NCI-H524 treated with DMSO at 0.1 percent for 48 hours (cell line): ENCODE data around the gene HS3ST2.
"Not testable (repeated sequence)": the region's sequence is repeated elsewhere in the genome, so short reads cannot be mapped to it uniquely, and the experiment has no call there.

Experiments
- DNase-seq: peaks from one replicate; lab custom pipeline; 2025; lab: John Stamatoyannopoulos, UW

Gene HS3ST2

GRCh38 chr16:22878955-22879354 lies 65.0 kb downstream of the HS3ST2 start:
- DNase-seq: no peak

GRCh38 chr16:22879466-22879865 lies 65.5 kb downstream of the HS3ST2 start:
- no peak for DNase-seq

DNA sequence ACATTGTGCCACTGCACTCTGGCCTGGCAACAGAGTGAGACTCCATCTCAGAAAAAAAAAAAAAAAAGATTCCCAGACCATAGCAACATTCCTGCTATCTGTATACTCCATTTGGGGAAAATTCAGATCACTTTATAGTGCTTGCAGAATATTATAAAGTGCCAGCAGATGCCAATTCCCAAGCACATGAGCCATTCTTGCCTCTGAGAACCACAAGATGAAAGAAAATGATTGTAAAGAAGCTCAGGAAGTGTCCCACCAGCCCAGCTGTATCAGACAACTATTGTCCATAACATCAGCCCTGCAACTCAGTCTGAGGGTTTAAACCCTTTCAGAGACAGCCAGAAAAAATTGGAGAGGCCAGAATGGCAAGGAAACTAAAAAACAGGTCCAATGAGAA lies 69.0 kb downstream of the HS3ST2 start:
- DNase-seq: no peak

- no peak for DNase-seq
Observed at GRCh38 chr16:22885951-22886350, 72.0 kb downstream of the HS3ST2 start.

DNA sequence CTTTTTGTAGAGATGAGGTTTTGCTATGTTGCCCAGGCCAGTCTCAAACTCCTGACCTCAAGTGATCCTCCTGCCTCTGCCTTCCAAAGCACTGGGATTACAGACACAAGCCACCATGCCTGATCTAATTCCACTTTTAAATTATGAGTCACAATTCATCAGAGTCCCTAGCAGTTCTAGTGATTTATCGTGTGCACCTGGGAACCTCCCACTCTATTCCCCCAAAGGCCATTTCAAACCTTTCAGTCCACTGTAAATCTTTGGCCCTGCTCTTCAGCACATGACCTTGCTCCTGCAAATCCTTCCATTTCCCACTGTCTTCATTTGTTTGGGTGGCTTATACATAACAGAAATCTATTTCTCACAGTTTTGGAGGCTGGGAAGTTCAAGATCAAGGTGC lies 73.0 kb downstream of the HS3ST2 start:
- no peak for DNase-seq

DNA sequence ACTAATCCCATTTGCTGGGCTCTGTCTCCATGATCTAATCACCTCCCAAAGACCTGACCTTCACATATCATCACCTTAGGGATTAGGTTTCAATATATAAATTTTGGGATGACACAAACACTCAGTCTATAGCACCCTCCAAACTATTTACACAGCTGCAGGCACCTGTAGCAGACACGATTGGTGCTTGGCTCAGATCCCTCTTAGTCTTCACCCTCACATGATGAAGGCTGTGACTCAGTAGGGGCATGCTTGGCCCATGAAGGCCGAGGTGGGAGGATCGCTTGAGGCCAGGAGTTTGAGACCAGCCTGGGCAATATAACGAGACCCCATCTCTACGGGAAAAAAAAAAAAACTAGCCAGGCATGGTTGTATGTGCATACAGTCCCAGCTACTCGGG lies 73.5 kb downstream of the HS3ST2 start:
- DNase-seq: no peak

DNA sequence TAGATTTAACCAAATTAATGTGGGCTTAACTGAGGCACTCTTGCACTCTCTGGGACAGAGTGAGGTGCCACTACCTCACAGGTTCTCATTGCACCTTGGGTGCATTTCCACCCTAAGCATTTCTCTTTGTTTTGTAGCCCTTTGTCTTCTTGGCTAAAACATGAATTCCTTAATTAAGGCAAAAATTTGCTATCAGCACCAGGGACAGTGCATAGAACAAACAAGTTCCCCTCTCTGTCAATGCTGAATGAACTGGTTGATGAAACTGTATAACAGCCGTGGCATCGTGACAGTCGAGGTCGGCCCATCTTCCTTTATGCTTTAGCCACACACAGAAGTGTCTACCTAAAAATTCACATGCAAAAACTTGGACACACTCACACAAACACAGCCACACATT lies 74.8 kb downstream of the HS3ST2 start:
- no peak for DNase-seq

- no peak for DNase-seq
Observed at GRCh38 chr16:22890976-22891375, 77.0 kb downstream of the HS3ST2 start.

DNA sequence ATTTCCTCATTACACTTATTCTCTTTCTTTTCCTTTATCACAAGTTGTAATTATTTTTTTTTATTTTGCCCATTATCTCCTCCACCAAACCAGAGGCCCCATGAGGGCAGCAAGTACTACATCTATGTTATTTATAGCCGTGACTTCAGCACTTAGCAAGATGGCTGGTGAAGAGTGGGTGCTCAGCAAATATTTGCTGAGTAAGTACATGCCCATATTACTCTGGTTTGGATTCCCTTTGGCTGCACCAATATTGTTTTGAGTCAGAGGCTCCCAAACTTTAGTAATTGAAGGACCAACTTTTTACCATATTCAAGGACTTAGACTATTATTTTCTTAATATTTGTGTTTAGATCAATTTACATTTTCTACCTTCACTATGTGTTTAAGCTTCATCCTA lies 83.2 kb downstream of the HS3ST2 start:
- no peak for DNase-seq

- DNase-seq: no peak
Observed at GRCh38 chr16:22898131-22898530, 84.2 kb downstream of the HS3ST2 start.

DNA sequence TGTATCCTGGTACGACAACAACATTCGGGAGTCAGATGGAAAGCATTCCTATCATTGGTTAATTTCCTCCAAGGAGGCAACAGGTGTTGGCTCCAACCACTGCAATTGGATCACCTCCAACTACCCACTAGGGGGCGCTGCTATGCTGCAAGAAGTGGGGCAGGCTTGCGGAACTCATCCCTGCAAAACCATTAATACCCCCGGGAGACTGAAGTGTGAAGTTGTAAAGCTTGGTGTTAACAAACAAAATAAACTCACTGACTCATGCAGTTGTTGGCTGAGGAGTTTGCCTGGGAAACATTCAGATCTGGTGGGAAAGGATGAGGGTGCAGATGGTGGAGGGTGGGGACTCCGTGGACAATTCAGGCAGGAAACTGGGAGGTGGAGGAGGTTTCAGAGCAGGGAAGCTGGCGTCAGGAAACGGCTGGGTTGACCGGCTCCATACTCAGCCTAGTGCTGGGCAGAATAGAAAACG lies 84.9 kb downstream of the HS3ST2 start:
- no peak for DNase-seq

GRCh38 chr16:22899567-22899966 lies 85.6 kb downstream of the HS3ST2 start:
- DNase-seq: not testable (repeated sequence)

GRCh38 chr16:22900863-22901262 lies 86.9 kb downstream of the HS3ST2 start:
- no peak for DNase-seq

DNA sequence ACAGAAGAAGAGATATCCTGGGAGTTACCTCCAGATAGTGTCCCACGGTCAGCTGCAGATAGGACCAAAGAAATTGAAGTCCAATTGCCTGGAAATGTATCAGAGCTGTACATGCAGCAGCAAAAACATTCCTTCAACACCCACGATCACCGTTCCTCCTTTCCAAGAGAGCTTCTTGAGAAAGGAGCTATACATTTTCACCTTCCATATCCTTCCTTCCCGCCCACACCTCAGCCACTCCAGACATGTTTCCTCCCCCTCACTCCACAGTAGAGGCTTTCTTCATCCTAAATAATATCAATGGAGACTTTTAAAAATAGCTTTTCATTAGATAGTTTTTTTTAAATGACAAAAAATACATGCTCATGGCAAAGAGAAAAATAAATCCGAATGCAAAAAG lies 87.6 kb downstream of the HS3ST2 start:
- DNase-seq: no peak

DNA sequence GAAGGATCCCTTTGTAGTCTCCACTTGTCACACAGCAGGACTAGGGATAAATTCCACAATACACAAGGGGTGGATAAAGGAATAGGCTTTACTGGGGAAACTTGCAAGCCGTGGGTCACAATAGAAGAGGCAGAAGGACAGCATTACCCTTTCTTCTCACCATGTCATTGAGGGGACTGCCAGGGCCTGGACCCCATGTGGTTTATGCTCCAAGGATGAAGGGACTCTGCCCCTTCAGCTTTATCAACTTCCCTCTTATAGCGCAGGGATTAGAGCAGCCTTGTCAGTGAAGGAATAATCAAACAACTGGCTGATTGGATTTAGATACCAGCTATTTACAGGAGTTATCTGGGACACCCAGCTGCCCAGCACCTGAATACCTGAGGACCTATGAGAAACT lies 89.8 kb downstream of the HS3ST2 start:
- no peak for DNase-seq

GRCh38 chr16:22912654-22913053 lies 98.7 kb downstream of the HS3ST2 start:
- no peak for DNase-seq

- DNase-seq: no peak
Observed at GRCh38 chr16:22915003-22915402, 101.0 kb downstream of the HS3ST2 start.

DNA sequence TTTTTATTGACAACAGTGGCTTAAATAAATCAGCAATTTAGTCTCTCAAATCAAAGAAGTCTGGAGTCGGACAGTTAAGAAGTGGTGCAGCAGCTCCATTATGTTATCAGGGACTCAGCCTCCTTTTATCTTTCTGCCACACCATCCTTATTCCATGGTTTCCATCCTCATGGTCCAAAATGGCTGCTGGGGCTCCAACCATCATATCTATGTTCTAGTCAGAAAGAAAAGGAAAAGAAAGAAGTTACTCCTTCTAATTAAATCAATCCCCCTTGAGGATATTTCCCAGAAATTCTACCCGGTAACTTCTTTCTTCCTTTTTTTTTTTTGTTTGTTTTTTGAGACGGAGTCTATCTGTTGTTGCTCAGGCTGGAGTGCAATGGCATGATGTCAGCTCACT lies 109.5 kb downstream of the HS3ST2 start:
- DNase-seq: no peak

- no peak for DNase-seq
Observed at GRCh38 chr16:22924492-22924891, 110.5 kb downstream of the HS3ST2 start.

DNA sequence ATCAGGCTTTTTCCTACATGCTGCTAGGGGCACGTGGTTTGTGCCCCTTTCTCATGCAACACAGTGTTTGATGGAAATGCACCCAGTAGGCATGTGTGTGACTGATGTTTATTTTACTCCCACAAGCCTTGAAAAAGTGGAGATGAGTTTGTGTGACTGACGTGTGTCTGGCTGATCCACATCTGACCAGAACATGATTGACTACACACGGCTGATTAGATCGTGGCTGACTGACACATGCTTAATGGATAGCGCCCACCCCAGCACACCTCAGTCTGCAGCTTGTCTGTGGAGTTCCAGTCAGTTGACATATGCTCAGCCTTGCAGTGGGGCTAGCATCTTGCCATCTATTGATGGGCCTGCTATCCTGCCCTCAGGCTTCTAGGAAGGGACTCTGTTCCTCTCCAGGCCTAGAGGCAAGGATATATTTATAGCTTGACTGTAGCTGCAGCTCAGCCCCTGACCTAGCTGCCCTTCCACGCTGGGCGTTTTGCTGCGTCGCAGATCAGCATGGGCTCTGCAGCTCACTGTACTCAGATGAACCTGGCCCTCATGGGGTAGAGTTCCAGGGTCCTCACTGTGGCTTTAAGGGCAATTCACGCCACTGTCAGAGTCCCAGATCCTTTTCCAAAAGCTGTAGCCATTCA lies 112.3 kb downstream of the HS3ST2 start:
- DNase-seq: no peak

DNA sequence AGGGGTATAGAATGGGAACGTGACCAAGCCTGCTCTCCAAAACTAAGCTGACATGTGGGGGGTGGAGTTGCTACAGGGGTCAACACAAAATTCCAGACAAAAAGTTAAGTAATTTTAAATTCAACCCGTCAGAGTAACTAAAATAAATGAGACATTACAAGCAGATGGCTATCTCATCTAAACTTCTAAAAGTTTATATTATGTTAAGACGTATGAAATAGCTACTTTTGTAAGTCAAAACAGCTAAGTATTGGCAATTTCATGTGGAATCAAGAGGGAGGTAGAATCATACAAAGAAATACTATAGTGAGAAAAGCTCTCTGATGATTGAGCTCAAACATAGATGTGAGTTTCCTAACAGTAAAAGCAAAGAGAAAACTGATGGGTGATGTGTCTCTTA lies 113.3 kb downstream of the HS3ST2 start:
- no peak for DNase-seq

- no peak for DNase-seq
Observed at GRCh38 chr16:22928882-22929435, 115.0 kb downstream of the HS3ST2 start.

DNA sequence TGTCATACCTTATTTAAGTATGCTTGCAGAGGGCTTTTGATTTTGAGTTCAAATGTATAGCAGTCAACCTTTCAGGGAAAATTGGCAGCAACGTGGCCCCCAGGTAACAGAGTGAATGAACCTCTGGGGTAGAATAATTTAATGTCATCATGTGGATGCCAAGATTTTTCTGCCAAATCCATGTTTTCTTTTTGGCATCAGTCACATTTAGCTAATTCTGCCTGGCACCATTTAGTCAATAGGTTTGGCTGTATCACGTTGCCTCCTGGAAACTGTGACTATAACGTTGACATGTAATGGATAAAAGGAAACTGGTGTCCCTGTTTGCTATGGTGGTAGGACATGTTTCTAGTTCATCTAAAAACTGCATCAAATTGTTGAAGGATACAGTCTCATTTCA lies 115.5 kb downstream of the HS3ST2 start:
- no peak for DNase-seq
